ENCODE results near the gene ASXL3.

DNA sequence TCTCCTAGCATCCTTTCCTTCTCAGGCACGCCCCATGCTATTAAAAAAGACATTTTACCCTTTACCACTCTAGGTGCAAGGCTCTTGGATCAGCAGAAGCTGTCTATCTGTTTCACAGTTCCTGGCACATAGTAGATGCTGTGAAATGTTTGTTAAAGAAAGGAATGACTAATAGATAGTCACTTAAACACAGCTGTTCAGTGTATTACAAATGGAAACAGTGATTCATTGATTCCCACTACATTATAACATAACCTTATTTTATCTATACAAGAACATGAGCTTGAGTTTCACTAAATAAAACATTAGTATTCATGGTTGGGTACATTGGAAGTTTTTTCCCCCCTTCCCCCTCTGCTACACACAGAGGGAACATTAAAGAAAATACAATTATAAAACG, 142.1 kb downstream of the ASXL3 start:
- TF ChIP-seq CTCF (conservative IDR thresholded peaks at IDR 0.05; ENCODE audit: low read depth, low read length) (no peak), EZH2 (IDR thresholded peaks at IDR 0.05; ENCODE audit: low read length, unreplicated experiment) (no peak), EZH2phosphoT487 (IDR thresholded peaks at IDR 0.05; ENCODE audit: borderline replicate concordance, low read length) (no peak)
